Kidney (tissue), 14 donors: Measurements from ENCODE around the gene CALCR. TPM values are rescaled to one million over a fixed set of nuclear protein-coding genes. Genes with fewer than 3 reads are reported as not detected.

ENCODE experiments used
- DNase-seq, 5 donors: peaks; one replicate each; pipeline ENCODE4 v3.0.0-alpha.2; 2013 to 2020
- FAIRE-seq: peaks from 2 replicates; lab custom pipeline; 2012; peaks lifted over from hg19 to GRCh38; lab: Jason Lieb, UNC
- H3K27ac ChIP-seq, 2 donors: one replicate each; pipeline ENCODE4 v1.7.0; 2013; ENCODE audit warnings: low read depth in 2 of 2, low read length in 2 of 2, inconsistent platforms in 1 of 2
- H3K27me3 ChIP-seq: one replicate; pipeline ENCODE4 v1.7.1; 2013; ENCODE audit warnings: low read length, inconsistent platforms; ENCODE audit not compliant: control insufficient read depth, insufficient read depth
- H3K36me3 ChIP-seq, 3 donors: one replicate each; pipeline versions ENCODE4 v1.7.0 to v1.7.1; 2013; ENCODE audit warnings: low read length in 3 of 3, control low read depth in 1 of 3, inconsistent platforms in 1 of 3; ENCODE audit not compliant: insufficient read depth in 3 of 3, control insufficient read depth in 2 of 3
- H3K4me1 ChIP-seq, 3 donors: one replicate each; pipeline versions ENCODE4 v1.7.0 to v1.7.1; 2013; ENCODE audit warnings: low read length in 3 of 3, inconsistent platforms in 1 of 3, low read depth in 1 of 3; ENCODE audit not compliant: control insufficient read depth in 2 of 3, insufficient read depth in 2 of 3
- H3K4me3 ChIP-seq, 3 donors: one replicate each; pipeline versions ENCODE4 v1.7.0 to v1.8.1; 2013; ENCODE audit warnings: low read length in 3 of 3, control low read depth in 1 of 3, inconsistent platforms in 1 of 3
- H3K9ac ChIP-seq, 3 donors: one replicate each; pipeline versions ENCODE4 v1.7.0 to v1.7.1; 2013; ENCODE audit warnings: low read length in 3 of 3, control low read depth in 1 of 3, inconsistent platforms in 1 of 3
- H3K9me3 ChIP-seq, 3 donors: one replicate each; pipeline versions ENCODE4 v1.7.0 to v1.7.1; 2013; ENCODE audit warnings: low read length in 3 of 3, control low read depth in 1 of 3, inconsistent platforms in 1 of 3; ENCODE audit not compliant: control insufficient read depth in 2 of 3, insufficient read depth in 1 of 3
- intact Hi-C: fragments of 100-400 bp; cut with DNase I; formaldehyde crosslinking; loops from one replicate; pipeline ENCODE4 v1.11.1; 2022
- polyA plus RNA-seq: library from polyadenylated mRNA; stranded (reverse); fragments of 350-450 nt; fragmentation: Illumina TruSeq; extraction: RNeasy Lipid Tissue Mini Kit (QIAGEN cat#74804); gene quantifications from one replicate; pipeline ENCODE4 v1.2.3, GENCODE V29; 2014; ENCODE audit warnings: low read depth, low replicate concordance; ENCODE audit not compliant: insufficient read depth
- total RNA-seq: library from RNA; stranded (reverse); fragmentation: NEBNext Ultra II Directional; extraction: Animal tissue kit (Norgen Biotek cat#: 25700); gene quantifications from one replicate; pipeline ENCODE4 v1.2.1, GENCODE V29; 2021
- TF ChIP-seq, protein P1 (sequence below): IDR thresholded peaks from 3 replicates; pipeline ENCODE4 v1.5.1; 2012; ENCODE audit warnings: mild to moderate bottlenecking, moderate library complexity, borderline replicate concordance; ENCODE audit not compliant: insufficient read depth; ENCODE audit errors: extremely low read depth
- donor health status: control.
- donor health status: control.
- donor health status: control.
- donor health status: control.
- donor health status: control.
- donor health status: DM: yes; HTN: yes; CAD: no.
- donor health status: Normal renal cell carcinoma (clear cell type).

CALCR gene
- total and polyA plus RNA-seq, 2 donors from 2014 or later, result 0.97 to 5.3 TPM

DNA sequence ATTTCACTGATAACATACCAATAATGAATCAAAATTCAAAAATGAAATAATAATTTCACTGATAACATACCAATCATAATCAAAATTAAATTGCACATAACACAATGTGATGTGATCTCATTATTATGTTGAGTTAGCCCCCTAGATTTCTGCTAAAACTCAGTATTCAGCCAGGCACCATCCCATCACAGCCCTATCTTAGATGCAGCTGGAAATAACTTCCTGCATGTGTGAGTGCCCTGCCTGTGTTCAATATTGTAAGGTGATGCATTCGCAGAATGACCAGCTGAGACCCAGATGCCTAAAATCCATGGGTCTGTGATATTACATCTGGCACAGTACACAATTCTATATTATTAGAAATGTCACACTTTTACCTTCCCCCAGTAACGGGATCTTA is 142.4 kb downstream of the CALCR start:
- Histone ChIP-seq H3K27me3 (no peaks in the 10 kb centered on the region), H3K27ac (no peak overlapping the region), H3K9me3 (no peaks in the 10 kb centered on the region), H3K4me3 (no peak overlapping the region), H3K36me3 (no peaks in the 10 kb centered on the region), H3K9ac (no peak overlapping the region), H3K4me1 (no peaks in the 10 kb centered on the region)
- DNase-seq, result no peak
- no peak for FAIRE-seq
- intact Hi-C loops, result no loop called here
- TF ChIP-seq, protein P1, sequence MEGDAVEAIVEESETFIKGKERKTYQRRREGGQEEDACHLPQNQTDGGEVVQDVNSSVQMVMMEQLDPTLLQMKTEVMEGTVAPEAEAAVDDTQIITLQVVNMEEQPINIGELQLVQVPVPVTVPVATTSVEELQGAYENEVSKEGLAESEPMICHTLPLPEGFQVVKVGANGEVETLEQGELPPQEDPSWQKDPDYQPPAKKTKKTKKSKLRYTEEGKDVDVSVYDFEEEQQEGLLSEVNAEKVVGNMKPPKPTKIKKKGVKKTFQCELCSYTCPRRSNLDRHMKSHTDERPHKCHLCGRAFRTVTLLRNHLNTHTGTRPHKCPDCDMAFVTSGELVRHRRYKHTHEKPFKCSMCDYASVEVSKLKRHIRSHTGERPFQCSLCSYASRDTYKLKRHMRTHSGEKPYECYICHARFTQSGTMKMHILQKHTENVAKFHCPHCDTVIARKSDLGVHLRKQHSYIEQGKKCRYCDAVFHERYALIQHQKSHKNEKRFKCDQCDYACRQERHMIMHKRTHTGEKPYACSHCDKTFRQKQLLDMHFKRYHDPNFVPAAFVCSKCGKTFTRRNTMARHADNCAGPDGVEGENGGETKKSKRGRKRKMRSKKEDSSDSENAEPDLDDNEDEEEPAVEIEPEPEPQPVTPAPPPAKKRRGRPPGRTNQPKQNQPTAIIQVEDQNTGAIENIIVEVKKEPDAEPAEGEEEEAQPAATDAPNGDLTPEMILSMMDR, result no peak

DNA sequence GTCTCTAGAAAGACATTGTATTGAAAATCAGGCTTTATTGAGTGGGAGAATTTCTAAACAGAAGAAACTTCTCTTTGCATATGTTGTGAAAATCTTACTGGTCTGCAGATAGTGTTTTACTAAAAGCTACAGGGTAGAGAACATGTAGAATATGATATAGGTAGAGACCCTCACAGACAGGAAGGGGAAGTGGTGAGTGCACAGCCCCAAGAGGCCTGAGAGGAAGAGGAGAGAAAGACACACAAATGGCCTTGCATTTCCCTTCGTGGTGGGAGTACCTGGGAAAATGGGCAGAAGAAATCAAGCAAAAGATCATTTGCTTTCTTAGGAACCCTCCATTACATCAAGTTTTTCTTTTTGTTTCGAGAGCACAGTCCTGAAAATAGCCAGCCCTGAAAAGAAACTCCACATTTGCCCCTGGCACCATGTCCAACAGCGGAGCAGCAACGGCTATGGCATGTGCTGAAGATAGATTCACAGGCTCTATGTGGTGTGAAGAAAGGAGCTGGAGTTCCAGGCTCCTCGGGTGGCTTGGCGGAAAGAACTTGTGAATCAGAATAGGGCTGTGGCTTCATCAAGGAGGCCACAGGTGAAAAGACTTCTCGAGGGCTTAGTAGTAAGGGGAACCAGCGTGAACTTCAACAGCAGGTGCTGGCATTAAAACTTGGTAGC is 143.5 kb downstream of the CALCR start:
- Histone ChIP-seq H3K9me3 (no peaks in the 10 kb centered on the region), H3K36me3 (no peaks in the 10 kb centered on the region), H3K4me1 (no peaks in the 10 kb centered on the region), H3K27me3 (no peaks in the 10 kb centered on the region), H3K9ac (no peak overlapping the region), H3K4me3 (no peak overlapping the region), H3K27ac (no peak overlapping the region)
- intact Hi-C loops, result no loop called here
- DNase-seq (no peak), FAIRE-seq (no peak)
- TF ChIP-seq, protein P1, result no peak

DNA sequence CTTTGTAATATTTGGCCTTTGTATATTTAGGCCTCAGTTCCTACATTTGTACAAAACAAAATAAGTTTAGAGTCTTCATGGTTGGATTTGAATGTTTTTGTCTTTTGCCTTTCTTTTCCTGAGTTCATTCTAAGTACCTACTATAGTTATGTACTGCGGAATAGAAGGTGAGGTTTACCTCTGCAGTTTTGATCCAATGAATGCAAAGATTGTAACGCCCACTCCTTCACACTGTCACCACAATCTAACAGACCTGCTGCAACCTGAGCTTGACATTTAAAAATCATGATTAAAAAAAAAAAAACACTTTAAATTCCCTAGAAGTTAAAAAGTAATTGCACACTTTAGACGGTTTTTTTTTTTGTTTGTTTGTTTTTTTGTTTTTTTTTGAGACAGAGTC is 145.0 kb downstream of the CALCR start:
- no peaks in the 10 kb centered on the region for H3K4me1 ChIP-seq
- H3K36me3 ChIP-seq, result no peaks in the 10 kb centered on the region
- no peak for FAIRE-seq
- TF ChIP-seq, protein P1, result no peak
- no peak overlapping the region for H3K4me3 ChIP-seq
- no peak overlapping the region for H3K27ac ChIP-seq
- no peaks in the 10 kb centered on the region for H3K27me3 ChIP-seq
- DNase-seq, result no peak
- H3K9me3 ChIP-seq, result no peaks in the 10 kb centered on the region
- no peak overlapping the region for H3K9ac ChIP-seq
- intact Hi-C loops, result no loop called here

DNA sequence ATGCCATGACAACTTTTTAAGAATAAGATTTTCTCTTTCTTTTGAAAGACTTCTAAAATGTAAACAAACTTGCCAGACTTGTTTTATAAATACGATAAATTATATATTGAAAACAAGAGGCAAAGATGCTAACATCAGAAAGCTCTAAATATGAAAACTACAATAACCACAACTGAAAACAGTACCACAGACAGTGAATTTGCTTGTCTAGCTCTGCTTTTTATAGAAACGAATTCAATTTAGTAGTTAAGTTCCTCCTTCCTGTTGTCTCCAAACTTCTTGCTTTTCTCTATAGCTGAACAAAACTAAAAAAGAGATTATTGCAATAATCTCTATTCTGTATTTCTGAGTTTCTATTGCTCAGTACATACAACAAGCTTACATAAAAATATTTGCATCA is 147.4 kb downstream of the CALCR start:
- H3K27ac ChIP-seq, result no peak overlapping the region
- DNase-seq, result no peak
- H3K27me3 ChIP-seq, result no peaks in the 10 kb centered on the region
- TF ChIP-seq, protein P1, result no peak
- no peaks in the 10 kb centered on the region for H3K4me1 ChIP-seq
- no peaks in the 10 kb centered on the region for H3K9me3 ChIP-seq
- no peak for FAIRE-seq
- H3K36me3 ChIP-seq, result no peaks in the 10 kb centered on the region
- no peak overlapping the region for H3K4me3 ChIP-seq
- H3K9ac ChIP-seq, result no peak overlapping the region
- intact Hi-C loops, result no loop called here
